ENCODE data around the gene NXPH4.

NXPH4 gene

DNA sequence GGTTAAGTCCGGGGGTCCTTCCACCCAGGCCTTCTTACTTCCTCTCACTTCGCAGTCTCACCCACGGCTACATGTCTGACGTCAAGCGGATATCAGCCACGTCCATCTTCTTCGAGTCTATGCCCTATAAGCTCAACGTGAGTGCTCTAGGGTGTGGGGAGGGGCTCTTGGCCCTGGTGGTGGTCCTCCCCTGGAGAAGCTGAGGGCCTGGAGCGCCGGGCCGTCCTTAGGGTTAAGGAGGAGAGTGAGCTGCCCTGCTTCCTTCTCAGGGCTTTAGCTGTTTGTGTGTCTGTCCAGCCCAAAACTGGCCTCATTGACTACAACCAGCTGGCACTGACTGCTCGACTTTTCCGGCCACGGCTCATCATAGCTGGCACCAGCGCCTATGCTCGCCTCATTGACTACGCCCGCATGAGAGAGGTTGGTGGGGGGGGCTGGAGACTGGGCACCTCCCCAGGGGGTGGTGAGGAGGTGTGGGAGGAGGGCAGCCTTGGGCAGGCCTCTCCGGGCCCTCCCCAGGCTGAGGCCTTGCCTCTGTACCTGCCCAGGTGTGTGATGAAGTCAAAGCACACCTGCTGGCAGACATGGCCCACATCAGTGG, 15.7 kb downstream of the NXPH4 start:
- no peak for DNase-seq (ENCODE audit: low read depth)

GRCh38 chr12:57233357-57234232, 17.0 kb downstream of the NXPH4 start:
- no peak for DNase-seq (ENCODE audit: low read depth)

DNA sequence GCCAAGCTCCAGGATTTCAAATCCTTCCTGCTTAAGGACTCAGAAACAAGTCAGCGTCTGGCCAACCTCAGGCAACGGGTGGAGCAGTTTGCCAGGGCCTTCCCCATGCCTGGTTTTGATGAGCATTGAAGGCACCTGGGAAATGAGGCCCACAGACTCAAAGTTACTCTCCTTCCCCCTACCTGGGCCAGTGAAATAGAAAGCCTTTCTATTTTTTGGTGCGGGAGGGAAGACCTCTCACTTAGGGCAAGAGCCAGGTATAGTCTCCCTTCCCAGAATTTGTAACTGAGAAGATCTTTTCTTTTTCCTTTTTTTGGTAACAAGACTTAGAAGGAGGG, 17.6 kb downstream of the NXPH4 start:
- no peak for DNase-seq (ENCODE audit: low read depth)

DNA sequence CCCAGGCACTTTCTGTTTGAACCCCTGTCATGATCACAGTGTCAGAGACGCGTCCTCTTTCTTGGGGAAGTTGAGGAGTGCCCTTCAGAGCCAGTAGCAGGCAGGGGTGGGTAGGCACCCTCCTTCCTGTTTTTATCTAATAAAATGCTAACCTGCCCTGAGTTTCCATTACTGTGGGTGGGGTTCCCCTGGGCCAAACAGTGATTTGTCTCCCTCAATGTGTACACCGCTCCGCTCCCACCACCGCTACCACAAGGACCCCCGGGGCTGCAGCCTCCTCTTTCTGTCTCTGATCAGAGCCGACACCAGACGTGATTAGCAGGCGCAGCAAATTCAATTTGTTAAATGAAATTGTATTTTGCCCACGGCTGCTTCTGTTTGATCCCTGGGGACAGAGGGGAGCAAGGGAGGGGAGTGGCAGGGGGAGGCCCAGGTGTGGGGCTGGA, 18.0 kb downstream of the NXPH4 start:
- no peak for DNase-seq (ENCODE audit: low read depth)

- no peak for DNase-seq (ENCODE audit: low read depth)
Observed at GRCh38 chr12:57235017-57235727, 18.6 kb downstream of the NXPH4 start.

- DNase-seq (ENCODE audit: low read depth), result no peak
Observed at GRCh38 chr12:57235728-57236131, 19.1 kb downstream of the NXPH4 start.

DNA sequence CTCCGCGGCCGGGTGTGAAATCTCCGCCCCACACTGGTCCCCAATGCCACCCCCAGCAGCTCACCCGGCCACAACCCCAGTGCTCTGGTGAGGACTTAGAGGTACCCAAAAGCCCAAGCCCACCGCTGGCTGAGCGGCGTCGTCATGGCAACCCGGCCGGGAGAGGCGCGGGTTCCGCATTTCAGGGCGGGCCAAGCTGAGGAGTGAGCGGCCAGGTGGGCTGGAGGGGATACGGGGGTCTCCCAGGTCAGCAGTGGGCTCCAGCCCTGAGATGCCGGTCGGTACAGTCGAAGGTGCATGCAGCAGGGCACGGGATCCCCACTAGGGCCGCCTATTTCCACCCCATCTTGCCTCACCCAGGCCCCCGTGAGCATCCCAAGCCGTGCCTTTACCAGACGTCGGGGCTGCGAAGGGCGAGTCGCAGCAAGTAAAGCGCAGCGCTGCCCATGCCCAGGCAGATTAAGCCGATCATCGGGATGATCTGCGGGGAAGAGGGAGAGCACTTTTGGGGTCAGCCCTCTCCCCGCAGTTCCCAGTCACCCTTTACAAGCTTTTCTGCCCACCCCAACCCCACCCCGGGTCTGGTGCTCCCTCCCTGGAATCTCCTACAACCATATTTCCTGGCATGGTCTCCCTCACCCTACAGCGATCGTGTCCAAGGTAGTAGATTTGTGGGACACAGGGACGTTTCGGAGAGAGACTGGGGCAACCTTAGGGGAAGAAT, 19.8 kb downstream of the NXPH4 start:
- no peak for DNase-seq (ENCODE audit: low read depth)

GRCh38 chr12:57236925-57237595, 20.5 kb downstream of the NXPH4 start:
- DNase-seq (ENCODE audit: low read depth), result no peak

DNA sequence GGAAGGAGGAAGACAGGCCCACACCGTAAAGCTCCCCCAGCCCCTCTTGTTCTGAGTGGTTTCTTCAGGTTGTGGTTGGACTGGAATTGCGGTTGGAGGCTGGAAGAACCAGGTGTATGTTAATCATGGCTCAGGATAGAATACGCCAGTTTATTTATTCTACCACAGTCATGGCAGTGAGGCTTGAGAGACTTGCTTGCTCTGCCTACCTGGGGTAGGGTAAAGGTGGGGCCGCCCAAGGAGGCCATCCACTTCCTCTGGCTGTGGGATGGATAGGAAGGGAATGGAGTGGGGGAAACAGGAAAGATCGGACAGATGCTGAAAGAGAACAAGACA, 21.0 kb downstream of the NXPH4 start:
- no peak for DNase-seq (ENCODE audit: low read depth)

GRCh38 chr12:57237932-57238853, 21.6 kb downstream of the NXPH4 start:
- no peak for DNase-seq (ENCODE audit: low read depth)

GRCh38 chr12:57238854-57239554, 22.4 kb downstream of the NXPH4 start:
- DNase-seq (ENCODE audit: low read depth), result peak; percentile 75

DNA sequence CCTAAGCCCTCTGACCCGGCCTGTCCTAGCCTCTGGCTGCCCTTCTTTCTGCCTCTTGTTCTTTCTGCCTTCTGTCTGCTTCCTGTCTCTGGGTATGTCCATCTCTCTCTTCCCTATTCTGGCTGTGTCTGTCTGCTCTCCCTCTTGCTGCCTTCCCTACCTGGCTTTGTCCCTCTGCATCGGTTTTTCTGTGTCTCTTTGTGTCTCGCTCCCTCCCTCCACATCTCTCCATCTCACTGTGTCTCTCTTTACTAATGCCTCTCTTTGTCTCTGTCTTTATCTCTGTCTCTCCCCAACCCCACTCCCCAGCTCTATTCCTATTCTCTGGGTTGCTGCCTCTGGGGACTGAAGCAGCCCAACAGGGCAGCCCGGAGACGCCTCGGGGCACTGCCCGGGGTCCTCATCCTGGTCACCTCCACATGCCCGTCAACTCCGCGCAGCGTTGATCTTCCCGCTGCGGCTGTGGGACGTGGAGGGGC, 23.0 kb downstream of the NXPH4 start:
- DNase-seq (ENCODE audit: low read depth), result no peak

- no peak for DNase-seq (ENCODE audit: low read depth)
Observed at GRCh38 chr12:57240066-57240921, 23.7 kb downstream of the NXPH4 start.

DNA sequence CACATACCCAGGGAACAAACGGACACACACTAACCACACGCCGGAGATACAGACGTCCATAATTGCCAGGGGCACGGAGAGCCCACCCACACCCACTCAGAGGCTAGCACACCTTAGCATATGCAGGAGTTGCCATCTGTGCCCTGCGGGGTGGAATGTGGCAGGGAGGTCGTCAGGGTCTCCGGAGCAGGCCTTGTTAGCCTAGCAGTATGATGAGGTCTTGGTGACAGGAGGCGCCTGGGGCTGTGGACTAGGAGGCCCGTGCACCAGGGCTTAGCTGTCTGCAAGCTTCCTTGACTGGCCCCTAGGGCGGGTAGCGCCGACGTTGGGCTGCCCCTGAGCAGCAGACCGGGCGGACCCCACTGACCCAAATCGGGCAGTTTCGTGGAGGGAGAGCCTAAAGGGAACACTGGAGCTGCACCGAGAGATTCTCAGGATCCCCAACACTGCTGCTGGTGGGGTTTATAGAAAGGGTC, 24.4 kb downstream of the NXPH4 start:
- no peak for DNase-seq (ENCODE audit: low read depth)

DNA sequence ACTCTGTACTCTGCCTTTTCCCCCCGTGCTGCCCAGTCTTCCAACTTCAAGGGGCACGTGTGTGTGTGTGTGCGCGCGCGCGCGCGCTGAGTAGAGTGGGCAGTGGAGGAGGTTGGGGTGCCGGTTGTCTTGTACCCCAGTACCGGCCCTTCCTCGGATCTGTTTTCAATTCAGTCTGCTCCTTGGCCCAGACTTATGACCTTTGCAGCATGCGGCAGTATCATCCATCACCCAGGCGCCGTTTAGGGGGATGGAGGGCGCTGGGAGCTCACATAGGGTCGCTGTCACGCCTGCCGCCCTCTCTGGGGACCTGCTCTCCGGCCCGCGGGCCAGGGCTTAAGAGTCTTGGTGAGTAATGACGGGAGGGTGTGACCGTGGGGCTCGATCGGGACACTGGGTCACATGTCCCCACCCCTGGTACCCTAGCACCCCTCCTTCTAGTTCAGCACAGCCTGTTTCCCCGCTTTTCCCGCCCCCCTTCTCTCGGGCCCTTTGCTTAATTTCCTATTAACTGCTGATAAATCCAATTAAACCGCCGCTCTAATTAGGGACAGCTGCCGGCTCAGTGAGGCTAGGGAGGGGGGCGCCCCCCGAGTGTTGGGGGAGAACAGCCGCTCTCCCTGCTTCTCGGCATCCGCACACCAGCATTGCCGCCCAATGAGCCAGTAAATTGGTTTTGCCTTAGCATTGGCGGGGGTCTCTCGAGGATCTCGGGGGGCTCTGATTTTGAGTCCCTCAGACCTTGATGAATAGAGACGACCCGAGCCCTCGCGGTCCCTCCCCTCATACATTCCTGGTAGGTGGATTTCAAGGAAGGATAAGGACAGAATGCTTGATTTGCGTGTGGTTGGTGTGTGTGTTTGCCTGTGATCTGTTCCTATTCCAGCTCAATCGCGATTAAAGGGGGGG, 25.1 kb downstream of the NXPH4 start:
- no peak for DNase-seq (ENCODE audit: low read depth)

DNA sequence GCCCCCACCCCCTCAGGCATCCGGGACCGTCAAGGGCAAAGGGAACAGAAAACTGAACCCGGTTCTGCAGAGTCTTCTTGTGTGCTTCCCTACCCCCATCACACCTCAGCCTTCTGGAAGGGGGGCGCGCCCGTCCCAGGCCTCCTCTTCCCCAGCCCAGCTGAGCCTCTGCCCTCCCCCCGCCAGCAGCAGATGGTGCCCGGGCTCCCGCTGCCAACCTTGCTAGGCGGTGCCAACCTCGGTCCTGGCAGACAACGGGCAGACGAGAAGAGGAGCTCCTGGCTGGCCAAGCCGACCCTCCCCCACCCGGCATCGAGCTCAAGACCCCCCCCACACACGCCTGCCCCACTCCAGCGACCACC, 25.7 kb downstream of the NXPH4 start:
- DNase-seq (ENCODE audit: low read depth), result no peak

- DNase-seq (ENCODE audit: low read depth), result peak; percentile 49
Observed at GRCh38 chr12:57242691-57243454, 26.3 kb downstream of the NXPH4 start.

Data from stimulated activated CD8-positive, alpha-beta memory T cell treated with anti-CD3 and anti-CD28 coated beads, Interleukin-15, amount 100 ng/mL, for 24 hours (primary cell).